Measurements from ENCODE around the gene NMNAT2. TPM values are rescaled to one million over a fixed set of nuclear protein-coding genes. Genes with fewer than 3 reads are reported as not detected.

NMNAT2 gene
- total RNA-seq, 1 donor from 2014 or later, result 0.49 TPM

DNA sequence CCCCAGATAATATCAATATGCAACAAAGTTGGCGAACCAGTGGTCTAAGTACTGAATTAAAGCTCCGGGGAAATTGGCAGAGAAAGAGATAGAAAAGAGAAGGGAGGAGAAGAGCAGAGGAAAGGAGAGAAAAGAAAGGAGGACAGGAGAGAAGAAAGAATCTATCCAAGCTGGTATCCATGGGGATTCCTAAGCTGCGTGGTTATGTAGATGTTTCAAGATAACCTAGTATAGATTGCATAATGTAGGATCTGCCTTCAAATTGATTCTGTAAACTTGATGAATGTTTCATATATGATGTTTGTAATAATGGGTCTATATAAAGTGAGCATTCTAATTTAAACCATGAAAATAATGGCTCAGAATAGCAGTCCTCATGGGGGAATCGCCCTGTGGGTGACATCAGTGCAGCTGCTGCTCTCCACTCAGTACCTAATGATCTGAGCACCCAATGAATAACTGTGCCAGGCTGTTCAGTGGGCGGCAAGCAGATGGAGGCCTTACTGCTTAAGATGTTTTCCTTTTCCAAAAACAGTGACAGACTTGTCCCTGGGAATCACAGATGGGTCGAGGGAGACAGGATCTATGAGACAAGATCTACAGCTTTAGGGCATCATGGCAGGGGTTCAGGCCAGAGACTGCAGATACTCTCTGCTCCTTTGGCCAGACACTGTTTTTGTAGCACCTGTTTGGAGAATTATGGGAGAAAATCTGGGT lies 154.1 kb downstream of the NMNAT2 start:
- Histone ChIP-seq H3K79me2 (ENCODE audit: low read depth) (no peaks in the 10 kb centered on the region), H3K36me3 (no peaks in the 10 kb centered on the region), H2AFZ (replicated peaks) (no peak overlapping the region), H3K27me3 (no peaks in the 10 kb centered on the region), H3K9me3 (ENCODE audit: low read depth) (no peaks in the 10 kb centered on the region), H3K4me1 (no peaks in the 10 kb centered on the region), H3K4me2 (no peak overlapping the region), H4K20me1 (ENCODE audit: low read depth) (no peaks in the 10 kb centered on the region), H3F3A (ENCODE audit: low read depth) (no peaks in the 10 kb centered on the region), H3K9ac (no peak overlapping the region), H3K27ac (no peak overlapping the region), H3K4me3 (no peak overlapping the region)
- H3K4me1 Mint-ChIP-seq, result peaks cover 8% of the 10 kb centered on the region
- DNase-seq (ENCODE audit: low spot score), result no peak
- no peak overlapping the region for H3K4me3 Mint-ChIP-seq
- TF ChIP-seq EZH2phosphoT487 (IDR thresholded peaks at IDR 0.05) (no peak), EZH2 (IDR thresholded peaks at IDR 0.05) (no peak)
- TF ChIP-seq, protein P1, sequence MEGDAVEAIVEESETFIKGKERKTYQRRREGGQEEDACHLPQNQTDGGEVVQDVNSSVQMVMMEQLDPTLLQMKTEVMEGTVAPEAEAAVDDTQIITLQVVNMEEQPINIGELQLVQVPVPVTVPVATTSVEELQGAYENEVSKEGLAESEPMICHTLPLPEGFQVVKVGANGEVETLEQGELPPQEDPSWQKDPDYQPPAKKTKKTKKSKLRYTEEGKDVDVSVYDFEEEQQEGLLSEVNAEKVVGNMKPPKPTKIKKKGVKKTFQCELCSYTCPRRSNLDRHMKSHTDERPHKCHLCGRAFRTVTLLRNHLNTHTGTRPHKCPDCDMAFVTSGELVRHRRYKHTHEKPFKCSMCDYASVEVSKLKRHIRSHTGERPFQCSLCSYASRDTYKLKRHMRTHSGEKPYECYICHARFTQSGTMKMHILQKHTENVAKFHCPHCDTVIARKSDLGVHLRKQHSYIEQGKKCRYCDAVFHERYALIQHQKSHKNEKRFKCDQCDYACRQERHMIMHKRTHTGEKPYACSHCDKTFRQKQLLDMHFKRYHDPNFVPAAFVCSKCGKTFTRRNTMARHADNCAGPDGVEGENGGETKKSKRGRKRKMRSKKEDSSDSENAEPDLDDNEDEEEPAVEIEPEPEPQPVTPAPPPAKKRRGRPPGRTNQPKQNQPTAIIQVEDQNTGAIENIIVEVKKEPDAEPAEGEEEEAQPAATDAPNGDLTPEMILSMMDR (IDR thresholded peaks at IDR 0.05), result no peak
- H3K27me3 Mint-ChIP-seq (ENCODE audit: insufficient read depth, low read depth), result no peaks in the 10 kb centered on the region
- no peaks in the 10 kb centered on the region for H3K9me3 Mint-ChIP-seq
- no peak overlapping the region for H3K27ac Mint-ChIP-seq
- no peaks in the 10 kb centered on the region for H3K36me3 Mint-ChIP-seq

DNA sequence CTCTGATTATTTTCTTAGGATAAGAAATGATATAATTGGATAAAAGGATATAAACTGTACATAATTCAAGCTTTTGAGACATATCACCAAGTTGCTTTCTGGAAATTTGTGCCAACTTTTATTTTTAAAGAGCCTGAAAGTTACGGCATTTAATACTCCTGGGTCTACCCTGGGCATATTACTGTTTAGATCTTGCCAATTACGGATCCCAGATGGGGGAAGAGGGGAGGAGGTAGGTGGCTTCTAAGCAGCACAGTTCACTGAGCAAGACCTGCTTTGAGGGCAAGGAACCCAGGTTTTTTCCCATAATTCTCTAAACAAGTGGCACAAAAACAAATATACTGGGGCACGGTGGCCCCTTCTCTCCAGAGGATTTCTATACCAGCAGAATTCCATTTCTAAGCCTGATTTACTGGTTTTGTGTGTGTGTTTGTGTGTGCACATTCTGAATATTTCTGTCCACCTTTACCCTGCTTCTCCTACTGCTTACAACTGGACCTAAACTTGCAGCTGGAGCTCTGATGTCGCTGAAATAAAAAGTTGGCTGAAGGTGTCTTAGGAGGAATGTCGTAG lies 155.5 kb downstream of the NMNAT2 start:
- H3K27me3 ChIP-seq, result no peaks in the 10 kb centered on the region

DNA sequence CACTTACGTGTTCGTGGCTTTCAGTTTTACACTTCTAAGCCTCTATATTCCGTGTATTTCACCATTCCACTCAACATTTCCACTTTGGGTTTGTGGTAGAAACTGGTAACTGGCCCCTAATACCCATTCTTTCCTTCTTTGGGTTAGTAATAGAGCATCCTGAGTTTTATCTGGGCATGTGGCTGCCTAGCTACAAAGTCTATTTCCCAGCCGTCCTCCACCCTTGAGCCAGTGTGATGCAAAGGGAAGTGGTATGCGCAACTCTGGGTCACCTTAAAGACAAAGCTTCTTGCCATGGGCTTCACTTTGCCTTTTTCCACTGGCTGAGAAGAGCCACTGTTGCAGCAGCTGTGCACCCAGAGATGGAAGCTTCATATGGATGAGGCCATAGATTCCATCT lies 158.3 kb downstream of the NMNAT2 start:
- no peaks in the 10 kb centered on the region for H3K79me2 ChIP-seq (ENCODE audit: low read depth)
- no peak overlapping the region for H3K27ac Mint-ChIP-seq
- no peak overlapping the region for H3K4me3 Mint-ChIP-seq
- no peaks in the 10 kb centered on the region for H3K36me3 ChIP-seq
- H3K4me3 ChIP-seq, result no peak overlapping the region
- H3F3A ChIP-seq (ENCODE audit: low read depth), result no peaks in the 10 kb centered on the region
- H3K4me1 ChIP-seq, result no peaks in the 10 kb centered on the region
- H3K27me3 Mint-ChIP-seq (ENCODE audit: insufficient read depth, low read depth), result no peaks in the 10 kb centered on the region
- no peak overlapping the region for H2AFZ ChIP-seq (replicated peaks)
- H3K9me3 Mint-ChIP-seq, result peaks cover 5% of the 10 kb centered on the region
- no peak overlapping the region for H3K27ac ChIP-seq
- DNase-seq (ENCODE audit: low spot score), result no peak
- H3K4me1 Mint-ChIP-seq, result peaks cover 2% of the 10 kb centered on the region
- peaks cover 3% of the 10 kb centered on the region for H3K36me3 Mint-ChIP-seq
- H3K4me2 ChIP-seq, result no peak overlapping the region
- H3K27me3 ChIP-seq, result no peaks in the 10 kb centered on the region
- H3K9me3 ChIP-seq (ENCODE audit: low read depth), result no peaks in the 10 kb centered on the region
- H4K20me1 ChIP-seq (ENCODE audit: low read depth), result no peaks in the 10 kb centered on the region
- H3K9ac ChIP-seq, result no peak overlapping the region
- TF ChIP-seq EZH2phosphoT487 (IDR thresholded peaks at IDR 0.05) (no peak), EZH2 (IDR thresholded peaks at IDR 0.05) (no peak)
- TF ChIP-seq, protein P1 (IDR thresholded peaks at IDR 0.05), result no peak

More for the DNA sequence above, 155.5 kb downstream of the NMNAT2 start:
- no peak overlapping the region for H3K4me3 Mint-ChIP-seq
- TF ChIP-seq EZH2 (IDR thresholded peaks at IDR 0.05) (no peak), EZH2phosphoT487 (IDR thresholded peaks at IDR 0.05) (no peak)
- TF ChIP-seq, protein P1 (IDR thresholded peaks at IDR 0.05), result no peak
- no peaks in the 10 kb centered on the region for H3K36me3 ChIP-seq
- H3K36me3 Mint-ChIP-seq, result no peaks in the 10 kb centered on the region
- no peak overlapping the region for H2AFZ ChIP-seq (replicated peaks)
- no peaks in the 10 kb centered on the region for H3K9me3 ChIP-seq (ENCODE audit: low read depth)
- H3K9me3 Mint-ChIP-seq, result no peaks in the 10 kb centered on the region
- no peaks in the 10 kb centered on the region for H3K27me3 Mint-ChIP-seq (ENCODE audit: insufficient read depth, low read depth)
- no peak overlapping the region for H3K27ac ChIP-seq
- no peaks in the 10 kb centered on the region for H3K4me1 ChIP-seq
- no peaks in the 10 kb centered on the region for H3K79me2 ChIP-seq (ENCODE audit: low read depth)
- no peak overlapping the region for H3K4me3 ChIP-seq
- no peak overlapping the region for H3K4me2 ChIP-seq
- no peak for DNase-seq (ENCODE audit: low spot score)
- no peak overlapping the region for H3K27ac Mint-ChIP-seq
- peaks cover 6% of the 10 kb centered on the region for H3K4me1 Mint-ChIP-seq
- H4K20me1 ChIP-seq (ENCODE audit: low read depth), result no peaks in the 10 kb centered on the region
- H3F3A ChIP-seq (ENCODE audit: low read depth), result no peaks in the 10 kb centered on the region
- no peak overlapping the region for H3K9ac ChIP-seq
